Measurements from ENCODE around the gene EFCAB6. TPM values are rescaled to one million over a fixed set of nuclear protein-coding genes. Genes with fewer than 3 reads are reported as not detected.

EFCAB6 gene
- total RNA-seq, 1 experiment from 2014 or later = 0.40 TPM

GRCh38 chr22:43491177-43491576, 320.9 kb downstream of the EFCAB6 start:
- no peaks in the 10 kb centered on the region for H3K27me3 Mint-ChIP-seq (ENCODE audit: insufficient read depth, unreplicated experiment)
- peaks cover 14% of the 10 kb centered on the region for H3K9me3 Mint-ChIP-seq (ENCODE audit: unreplicated experiment)
- ChIA-PET CTCF (no interaction called here), POLR2A (no interaction called here)
- intact Hi-C loops (cut with micrococcal nuclease) = no loop called here
- H3K36me3 Mint-ChIP-seq (ENCODE audit: insufficient read depth, unreplicated experiment) = no peaks in the 10 kb centered on the region
- TF ChIP-seq CTCF (IDR thresholded peaks at IDR 0.05; ENCODE audit: unreplicated experiment) = no peak
- BruUV-seq (replicated peaks) = no TSS peak
- DNase-seq (ENCODE audit: unreplicated experiment) = no peak
- no peak overlapping the region for H3K4me3 Mint-ChIP-seq (ENCODE audit: unreplicated experiment)
- H3K4me1 Mint-ChIP-seq (ENCODE audit: insufficient read depth, unreplicated experiment) = no peaks in the 10 kb centered on the region
- H3K27ac Mint-ChIP-seq (ENCODE audit: low read depth, unreplicated experiment) = no peak overlapping the region

- TF ChIP-seq CTCF (IDR thresholded peaks at IDR 0.05; ENCODE audit: unreplicated experiment) = no peak
- intact Hi-C loops (cut with micrococcal nuclease) = no loop called here
- H3K27me3 Mint-ChIP-seq (ENCODE audit: insufficient read depth, unreplicated experiment) = no peaks in the 10 kb centered on the region
- no peaks in the 10 kb centered on the region for H3K36me3 Mint-ChIP-seq (ENCODE audit: insufficient read depth, unreplicated experiment)
- no peaks in the 10 kb centered on the region for H3K4me1 Mint-ChIP-seq (ENCODE audit: insufficient read depth, unreplicated experiment)
- BruUV-seq (replicated peaks) = no TSS peak
- no peak overlapping the region for H3K27ac Mint-ChIP-seq (ENCODE audit: low read depth, unreplicated experiment)
- no peak overlapping the region for H3K4me3 Mint-ChIP-seq (ENCODE audit: unreplicated experiment)
- DNase-seq (ENCODE audit: unreplicated experiment) = no peak
- peaks cover 14% of the 10 kb centered on the region for H3K9me3 Mint-ChIP-seq (ENCODE audit: unreplicated experiment)
- ChIA-PET CTCF (no interaction called here), POLR2A (interaction anchor here (0.6 kb wide), 1 partner anchor 69 kb away, joined by 3 read pairs; no protein-coding TSS in a partner anchor)
Measured at GRCh38 chr22:43490311-43490710, 321.8 kb downstream of the EFCAB6 start.

- H3K4me1 Mint-ChIP-seq (ENCODE audit: insufficient read depth, unreplicated experiment) = no peaks in the 10 kb centered on the region
- H3K36me3 Mint-ChIP-seq (ENCODE audit: insufficient read depth, unreplicated experiment) = no peaks in the 10 kb centered on the region
Measured at GRCh38 chr22:43488937-43489336, 323.2 kb downstream of the EFCAB6 start.

GRCh38 chr22:43488031-43488866, 323.9 kb downstream of the EFCAB6 start:
- Mint-ChIP-seq H3K27me3 (ENCODE audit: insufficient read depth, unreplicated experiment) (no peaks in the 10 kb centered on the region), H3K4me3 (ENCODE audit: unreplicated experiment) (no peak overlapping the region), H3K4me1 (ENCODE audit: insufficient read depth, unreplicated experiment) (no peaks in the 10 kb centered on the region), H3K36me3 (ENCODE audit: insufficient read depth, unreplicated experiment) (no peaks in the 10 kb centered on the region), H3K27ac (ENCODE audit: low read depth, unreplicated experiment) (no peak overlapping the region), H3K9me3 (ENCODE audit: unreplicated experiment) (peaks cover 14% of the 10 kb centered on the region)
- intact Hi-C loops (cut with micrococcal nuclease) = no loop called here
- no TSS peak for BruUV-seq (replicated peaks)
- POLR2A ChIA-PET = no interaction called here
- CTCF ChIA-PET = interaction anchor here (0.6 kb wide), 1 partner anchor 118 kb away, joined by 3 read pairs; no protein-coding TSS in a partner anchor
- no peak for DNase-seq (ENCODE audit: unreplicated experiment)
- TF ChIP-seq CTCF (IDR thresholded peaks at IDR 0.05; ENCODE audit: unreplicated experiment) = no peak

More at GRCh38 chr22:43488937-43489336, 323.2 kb downstream of the EFCAB6 start:
- POLR2A ChIA-PET = no interaction called here
- no peak overlapping the region for H3K4me3 Mint-ChIP-seq (ENCODE audit: unreplicated experiment)
- CTCF ChIA-PET = no interaction called here
- no peaks in the 10 kb centered on the region for H3K27me3 Mint-ChIP-seq (ENCODE audit: insufficient read depth, unreplicated experiment)
- intact Hi-C loops (cut with micrococcal nuclease) = no loop called here
- H3K27ac Mint-ChIP-seq (ENCODE audit: low read depth, unreplicated experiment) = no peak overlapping the region
- BruUV-seq (replicated peaks) = no TSS peak
- H3K9me3 Mint-ChIP-seq (ENCODE audit: unreplicated experiment) = peaks cover 14% of the 10 kb centered on the region
- no peak for DNase-seq (ENCODE audit: unreplicated experiment)
- TF ChIP-seq CTCF (IDR thresholded peaks at IDR 0.05; ENCODE audit: unreplicated experiment) = no peak

Measured in MCF 10A (cell line).